ENCODE measurements around the gene RABEPK. TPM values are rescaled to one million over a fixed set of nuclear protein-coding genes. Genes with fewer than 3 reads are reported as not detected.

RABEPK gene
- total and polyA plus RNA-seq, 2 of the 4 experiments (the other 2 are of a cell fraction), result 43.9 to 59.7 TPM

- H2BK120ac ChIP-seq (ENCODE audit: low read depth, low read length), result no peak overlapping the region
- no peak overlapping the region for H2BK20ac ChIP-seq (ENCODE audit: low read depth, low read length)
- no peak overlapping the region for H2AK5ac ChIP-seq (ENCODE audit: low read depth, low read length)
- CTCF ChIA-PET, result no interaction called here
- H2BK5ac ChIP-seq (ENCODE audit: low read depth, low read length, poor library complexity, severe bottlenecking), result peak overlapping the region; percentile 44
- H3K9me1 ChIP-seq (ENCODE audit: insufficient read depth, low read length), result peaks cover 4% of the 10 kb centered on the region
- H3K9me3 ChIP-seq (ENCODE audit: control insufficient read depth, insufficient read depth, low read length), result no peaks in the 10 kb centered on the region
- H2BK15ac ChIP-seq (ENCODE audit: low read depth, low read length), result no peak overlapping the region
- H3K4me1 ChIP-seq (ENCODE audit: control insufficient read depth, insufficient read depth, low read length), result peaks cover 7% of the 10 kb centered on the region
- TF ChIP-seq FOS (IDR thresholded peaks at IDR 0.05; ENCODE audit: low read depth, low read length) (no peak), MAFK (IDR thresholded peaks at IDR 0.05; ENCODE audit: low read depth, low read length) (peak; percentile 38; the same call in 1 of the 2 replicates), POLR2A (IDR thresholded peaks at IDR 0.05; ENCODE audit: low read depth, low read length) (no peak), CEBPB (IDR thresholded peaks at IDR 0.05; ENCODE audit: low read depth, low read length) (peak; percentile 23; the same call in 1 of the 2 replicates), CTCF (conservative IDR thresholded peaks at IDR 0.05; ENCODE audit: low read depth, low read length) (no peak), SMC3 (IDR thresholded peaks at IDR 0.05; ENCODE audit: low read depth, low read length) (no peak)
- H4K91ac ChIP-seq (ENCODE audit: insufficient read depth, low read depth, low read length), result no peak overlapping the region
- no CpG with 5 or more reads among the region's 3 CpGs for WGBS, 2 experiments (ENCODE audit: extremely low coverage in 2 of 2, insufficient read length in 1 of 2)
- H3K14ac ChIP-seq (replicated peaks; ENCODE audit: low read depth, low read length), result no peak overlapping the region
- no peaks in the 10 kb centered on the region for H3K27me3 ChIP-seq (ENCODE audit: control insufficient read depth, insufficient read depth, low read length)
- H4K20me1 ChIP-seq (ENCODE audit: insufficient read depth, low read length), result peaks cover 46% of the 10 kb centered on the region
- H2AFZ ChIP-seq (replicated peaks; ENCODE audit: low read length, poor library complexity), result no peak overlapping the region
- POLR2A ChIA-PET (ENCODE audit: unreplicated experiment), result interaction anchor here (0.9 kb wide), 1 partner anchor 31 kb away, joined by 3 read pairs; the partner anchor contains the start of gene HSPA5
- no peak overlapping the region; a peak in 1 of 4 replicates for H4K8ac ChIP-seq (ENCODE audit: low read depth in 2 of 2, low read length in 2 of 2)
- dilution Hi-C loops (cut with HindIII; ENCODE audit: low sequenced_read_pairs, unreplicated experiment) (no loop called here), intact Hi-C loops (cut with micrococcal nuclease) (no loop called here), in situ Hi-C loops (cut with MboI; ENCODE audit: low sequenced_read_pairs) (no loop called here)
- no TSS peak for BruUV-seq (replicated peaks)
- no peak overlapping the region; the same call in 1 of the 2 replicates for H3K23ac ChIP-seq (ENCODE audit: low read depth, low read length)
- no peak overlapping the region for H3K56ac ChIP-seq (ENCODE audit: extremely low read depth, insufficient read depth, low read length)
- no peak overlapping the region for H3K9ac ChIP-seq (ENCODE audit: low read depth, low read length)
- H2AK9ac ChIP-seq (replicated peaks; ENCODE audit: low read depth, low read length, poor library complexity), result no peak overlapping the region
- no peak overlapping the region for H4K5ac ChIP-seq (ENCODE audit: low read depth, low read length)
- 0 out of 2 replicates have a peak overlapping the region, but pooled peaks have one; percentile 6 for H3K27ac ChIP-seq (ENCODE audit: insufficient read depth, low read length)
- ATAC-seq (ENCODE audit: low read depth) (peak; percentile 82), DNase-seq (peak; percentile 61)
- peak overlapping the region; percentile 24; the same call in 1 of the 2 replicates for H3K18ac ChIP-seq (ENCODE audit: low read depth, low read length)
- no peak overlapping the region for H3K4me3 ChIP-seq (ENCODE audit: insufficient read depth, low read depth, low read length)
- no peaks in the 10 kb centered on the region for H3K36me3 ChIP-seq (ENCODE audit: control insufficient read depth, insufficient read depth, low read length)
- H3K4ac ChIP-seq (ENCODE audit: low read depth, low read length), result no peak overlapping the region
- peaks cover 14 to 65% of the 10 kb centered on the region in 2 experiments; a peak in 3 of 4 replicates for H3K79me1 ChIP-seq (ENCODE audit: low read depth in 1 of 2, low read length in 2 of 2)
- peak overlapping the region; percentile 73; the same call in 1 of the 2 replicates for H3K4me2 ChIP-seq (ENCODE audit: low read depth, low read length)
Measured at GRCh38 chr9:125272697-125273096, 72.4 kb downstream of the RABEPK start.
